Ovary (tissue), 9 donors: ENCODE results near the gene SLC39A7. TPM values are rescaled to one million over a fixed set of nuclear protein-coding genes. Genes with fewer than 3 reads are reported as not detected.

Source experiments
- DNase-seq, 5 donors: peaks; one replicate each; pipeline ENCODE4 v3.0.0-alpha.2; 2019 to 2020
- H3K27ac ChIP-seq, 2 donors: fragments of 200-600 bp; one replicate each; pipeline versions ENCODE4 v1.5.1 to v1.8.0; 2019 to 2022
- H3K27me3 ChIP-seq: fragments of 200-600 bp; one replicate; pipeline ENCODE4 v1.8.0; 2022
- H3K36me3 ChIP-seq: fragments of 200-600 bp; sonication (generic); one replicate; pipeline ENCODE4 v1.5.1; 2019
- H3K4me1 ChIP-seq: one replicate; pipeline ENCODE4 v1.8.1; 2013; ENCODE audit warnings: mild to moderate bottlenecking, moderate library complexity; ENCODE audit not compliant: insufficient read depth
- H3K4me3 ChIP-seq: fragments of 200-600 bp; sonication (generic); one replicate; pipeline ENCODE4 v1.5.1; 2017
- H3K9me3 ChIP-seq, 2 donors: fragments of 200-600 bp in 1 of 2; sonication (generic) in 1 of 2; one replicate each; pipeline versions ENCODE4 v1.5.1 to v1.8.1; 2013 to 2019; ENCODE audit warnings: mild to moderate bottlenecking in 1 of 2, moderate library complexity in 1 of 2
- CTCF ChIP-seq, 3 donors: fragments of 450-650 bp in 2 of 3; fragments of 200-600 bp in 1 of 3; IDR thresholded peaks; one replicate each; pipeline versions ENCODE4 v1.5.1 to v1.8.0; 2016 to 2022; ENCODE audit warnings: antibody characterized with exemption in 3 of 3, mild to moderate bottlenecking in 1 of 3
- EP300 ChIP-seq: sonication (generic); formaldehyde crosslinking; IDR thresholded peaks from one replicate; pipeline ENCODE4 v1.6.1; 2017; ENCODE audit warnings: antibody characterized with exemption
- POLR2A ChIP-seq: fragments of 450-650 bp; IDR thresholded peaks from one replicate; pipeline ENCODE4 v1.6.1; 2017; ENCODE audit warnings: antibody characterized with exemption, mild to moderate bottlenecking, moderate library complexity
- WGBS, 3 donors: extraction: QIAGEN DNeasy Blood & Tissue Kit in 1 of 3; methylation state at CpG; one replicate each; pipeline versions ENCODE4 v1.1.5 to v1.1.7; 2013 to 2017; 5-methylcytosine and 5-hydroxymethylcytosine counted together
- intact Hi-C, 4 donors: fragments of 100-400 bp; cut with DNase I; formaldehyde crosslinking; loops; one replicate each; pipeline versions ENCODE4 v1.11.0 to v1.15.1; 2022 to 2023
- polyA plus RNA-seq, 2 donors: library from polyadenylated mRNA; stranded (reverse); fragments of 200-250 nt in 1 of 2; fragments of 350-450 nt in 1 of 2; fragmentation: Illumina TruSeq in 1 of 2; extraction: RNeasy Lipid Tissue Mini Kit (QIAGEN cat#74804) in 1 of 2; gene quantifications; one replicate each; pipeline ENCODE4 v1.2.3, GENCODE V29; 2013 to 2014
- total RNA-seq, 7 donors: library from RNA; depleted of rRNA in 2 of 7; stranded (reverse); fragments of >200 nt in 2 of 7; fragmentation: NEBNext Ultra II Directional in 3 of 7; extraction: Animal tissue kit (Norgen Biotek cat#: 25700) in 3 of 7; gene quantifications; one replicate each; pipeline versions ENCODE4 v1.1.0 to v1.2.4, GENCODE V29; 2016 to 2023
- donor health status: DM: no; HTN: no; CAD: no; lungs with moderate emphysema.
- donor health status: DM: no; HTN: no; CAD: no.
- donor health status: Bipolar disorder and iron deficiency.
- donor health status: DM: yes; HTN: yes; CAD: no.
- donor health status: DM: no; HTN: no; CAD: no.
- donor health status: DM: yes; HTN: yes; CAD: no.

Gene SLC39A7
- total and polyA plus RNA-seq, 9 donors = 27.4 to 80.0 (median 61.2) TPM

- TF ChIP-seq POLR2A (no peak), CTCF (IDR thresholded peaks at IDR 0.05) (no peak), EP300 (no peak)
- no peaks in the 10 kb centered on the region for H3K27me3 ChIP-seq
- peak in 1 of 5 donors; percentile 36 for DNase-seq
- H3K4me1 ChIP-seq = peaks cover 1% of the 10 kb centered on the region
- WGBS, 3 donors = 71 to 76% (median 75%) methylated on average over 15 of the region's 15 CpGs
- intact Hi-C loops = no loop called here
- no peaks in the 10 kb centered on the region for H3K9me3 ChIP-seq
- H3K27ac ChIP-seq = no peak overlapping the region
- H3K4me3 ChIP-seq = no peak overlapping the region
- no peaks in the 10 kb centered on the region for H3K36me3 ChIP-seq
Observed at GRCh38 chr6:33195304-33196165, 5.1 kb upstream of the SLC39A7 start.

DNA sequence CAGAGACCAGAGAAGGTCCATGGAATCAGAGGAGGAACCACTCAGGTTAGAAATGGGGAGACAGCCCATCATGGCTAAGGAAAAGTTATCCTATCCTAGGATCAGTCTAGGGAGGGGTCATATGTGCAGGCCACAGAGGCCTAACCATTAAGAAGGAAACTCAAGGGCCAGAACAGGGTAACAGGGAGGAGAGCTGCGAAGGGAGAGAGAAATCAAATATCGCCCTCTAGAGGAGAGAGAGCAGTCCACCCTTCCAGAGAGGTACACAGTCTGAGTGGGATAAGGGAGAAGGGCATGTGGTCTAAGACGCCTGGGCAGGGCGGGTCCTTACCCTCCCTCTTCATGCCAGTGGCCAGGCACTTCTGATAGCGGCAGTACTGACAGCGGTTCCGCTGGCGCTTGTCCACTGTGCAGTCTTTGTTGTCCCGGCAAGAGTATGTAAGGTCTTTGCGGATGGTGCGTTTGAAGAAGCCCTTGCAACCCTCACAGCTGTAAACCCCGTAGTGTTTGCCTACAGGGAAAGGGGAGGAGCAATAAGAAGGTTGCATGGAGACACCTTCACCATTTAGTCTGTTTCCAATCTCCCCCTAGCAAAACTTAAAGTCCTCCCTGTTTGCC, 3.1 kb upstream of the SLC39A7 start:
- no peak for TF ChIP-seq POLR2A
- peak in 1 of 3 donors; percentile 31 for TF ChIP-seq CTCF (IDR thresholded peaks at IDR 0.05)
- Histone ChIP-seq H3K9me3 (no peaks in the 10 kb centered on the region), H3K27ac (no peak overlapping the region), H3K4me3 (no peak overlapping the region), H3K4me1 (peaks cover 13% of the 10 kb centered on the region), H3K27me3 (no peaks in the 10 kb centered on the region), H3K36me3 (no peaks in the 10 kb centered on the region)
- DNase-seq = peak in 1 of 5 donors; percentile 52
- 29 to 47% (median 43%) methylated on average over 12 of the region's 12 CpGs for WGBS, 3 donors
- intact Hi-C loops = no loop called here

DNA sequence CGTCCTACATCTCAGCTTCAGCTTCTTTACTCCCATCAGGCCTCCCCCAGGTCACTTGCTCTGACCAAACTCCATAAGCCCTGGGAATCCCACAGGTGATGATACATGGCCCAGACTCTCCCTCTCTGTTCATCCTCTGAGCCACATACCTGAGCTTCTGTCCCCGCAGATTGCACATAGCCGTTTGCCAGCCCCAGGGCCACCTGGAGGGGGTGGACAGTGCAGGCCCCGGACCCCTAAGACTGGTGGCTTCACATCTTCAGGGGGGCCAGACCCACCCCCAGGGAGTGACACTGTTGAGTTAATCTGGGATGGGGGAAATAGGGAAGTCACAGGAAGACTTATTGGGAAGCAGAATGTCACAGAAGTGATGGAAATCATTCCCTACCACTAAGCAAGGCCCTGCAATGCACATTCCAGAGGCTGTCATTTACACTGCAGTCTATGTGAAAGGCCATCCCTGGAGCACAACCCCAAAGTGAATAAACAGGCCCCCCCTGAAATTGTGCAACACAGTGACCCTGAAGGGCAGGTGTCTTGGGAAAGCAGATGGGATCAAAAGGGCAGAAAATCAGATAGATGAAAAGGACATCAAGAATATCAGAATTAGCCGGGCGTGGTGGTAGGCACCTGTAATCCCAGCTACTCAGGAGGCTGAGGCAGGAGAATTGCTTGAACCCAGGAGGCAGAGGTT, 2.4 kb upstream of the SLC39A7 start:
- no peaks in the 10 kb centered on the region for H3K36me3 ChIP-seq

More for the DNA sequence above, 2.4 kb upstream of the SLC39A7 start:
- peak in 1 of 5 donors; percentile 33 for DNase-seq
- intact Hi-C loops = no loop called here
- H3K4me3 ChIP-seq = no peak overlapping the region
- no peak overlapping the region for H3K27ac ChIP-seq
- 64 to 76% (median 70%) methylated on average over 6 of the region's 6 CpGs for WGBS, 3 donors
- H3K4me1 ChIP-seq = peaks cover 12% of the 10 kb centered on the region
- H3K9me3 ChIP-seq = no peaks in the 10 kb centered on the region
- no peak for TF ChIP-seq CTCF (IDR thresholded peaks at IDR 0.05)
- TF ChIP-seq POLR2A = no peak
- no peak for TF ChIP-seq EP300
- no peaks in the 10 kb centered on the region for H3K27me3 ChIP-seq
